GM12873 (cell line): Measurements from ENCODE around the gene ASH1L.

Experiments
- CTCF ChIP-seq: IDR thresholded peaks from 2 replicates; pipeline ENCODE4 v1.5.1; 2012; ENCODE audit warnings: low read depth, mild to moderate bottlenecking, moderate library complexity, low read length, control low read depth; ENCODE audit not compliant: insufficient read depth; ENCODE audit errors: missing control alignments

The ASH1L gene

GRCh38 chr1:155301342-155301841 lies 261.2 kb downstream of the ASH1L start, which contains the start of gene PKLR:
Gene PKLR, minus strand, starts transcription at chr1:155301438. Its CDS starts 43 bp downstream, at chr1:155301395.
- no peak for TF ChIP-seq CTCF

GRCh38 chr1:155300553-155301329 lies 261.9 kb downstream of the ASH1L start:
- no peak for TF ChIP-seq CTCF

GRCh38 chr1:155300024-155300423 lies 262.6 kb downstream of the ASH1L start:
- no peak for TF ChIP-seq CTCF

GRCh38 chr1:155297384-155297783 lies 265.2 kb downstream of the ASH1L start:
- TF ChIP-seq CTCF, result no peak

- no peak for TF ChIP-seq CTCF
These were observed 265.9 kb downstream of the ASH1L start for GRCh38 chr1:155296661-155297060.

GRCh38 chr1:155295942-155296267 lies 266.7 kb downstream of the ASH1L start:
- no peak for TF ChIP-seq CTCF

- no peak for TF ChIP-seq CTCF
These were observed 267.2 kb downstream of the ASH1L start for GRCh38 chr1:155295183-155295941.
